GM20431 (cell line): ENCODE data around the gene TSC22D2.

Source experiments
- in situ Hi-C: fragments of 300-500 bp; cut with MseI, MboI; formaldehyde crosslinking; loops from one replicate; pipeline ENCODE4 v1.15.0; 2020; ENCODE audit warnings: low sequenced_read_pairs; ENCODE audit not compliant: unreplicated experiment

Gene TSC22D2

DNA sequence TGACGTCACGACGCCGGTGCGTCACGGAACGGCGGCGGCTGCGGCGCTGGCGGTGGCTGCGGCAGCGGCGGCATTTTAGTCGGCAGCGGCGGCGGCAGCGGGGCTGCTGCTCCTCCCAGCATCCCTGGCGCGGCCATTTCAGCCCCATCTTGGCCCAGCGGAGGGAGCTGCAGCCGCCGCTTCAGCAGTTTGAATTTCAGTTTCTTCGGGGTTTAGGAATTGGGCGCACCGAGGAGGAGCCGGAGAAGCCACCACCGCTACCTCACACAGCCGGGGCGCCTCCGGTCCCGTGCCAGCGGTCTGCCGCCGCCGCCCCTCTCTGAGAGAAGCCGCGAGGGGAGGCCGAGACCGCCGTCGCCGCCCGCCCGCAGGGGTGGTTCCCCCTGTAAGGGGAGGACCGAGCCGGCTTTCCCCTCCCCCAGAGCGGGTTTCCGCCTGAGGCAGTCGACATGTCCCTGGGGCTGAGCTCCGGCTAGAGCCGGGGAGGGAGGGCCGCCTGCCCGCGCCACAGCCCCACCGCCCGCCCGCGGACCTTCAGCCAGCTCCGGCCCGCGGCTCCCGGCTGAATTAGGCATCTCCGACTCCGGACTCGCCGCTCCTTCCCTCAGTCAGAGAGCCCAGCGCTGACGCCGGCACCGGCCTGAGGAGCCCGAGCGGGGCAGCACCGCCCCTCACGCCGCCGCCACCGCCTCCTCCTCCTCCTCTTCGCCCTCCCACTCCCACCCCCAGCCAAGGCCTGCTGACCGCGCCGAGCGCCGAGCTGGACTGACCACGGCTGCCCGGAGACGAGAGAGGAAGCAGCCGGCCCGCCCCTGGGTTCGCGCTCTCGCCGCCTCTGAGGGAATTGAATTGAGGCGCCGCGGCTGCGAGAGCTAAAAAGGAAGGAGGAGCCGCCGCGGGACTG is at the start of gene TSC22D2:
Gene TSC22D2, plus strand, starts transcription at position 78 of the 904 bp plus-strand sequence. CDS start 1,053 bp downstream, outside the sequence.
- in situ Hi-C loops = no loop called here

DNA sequence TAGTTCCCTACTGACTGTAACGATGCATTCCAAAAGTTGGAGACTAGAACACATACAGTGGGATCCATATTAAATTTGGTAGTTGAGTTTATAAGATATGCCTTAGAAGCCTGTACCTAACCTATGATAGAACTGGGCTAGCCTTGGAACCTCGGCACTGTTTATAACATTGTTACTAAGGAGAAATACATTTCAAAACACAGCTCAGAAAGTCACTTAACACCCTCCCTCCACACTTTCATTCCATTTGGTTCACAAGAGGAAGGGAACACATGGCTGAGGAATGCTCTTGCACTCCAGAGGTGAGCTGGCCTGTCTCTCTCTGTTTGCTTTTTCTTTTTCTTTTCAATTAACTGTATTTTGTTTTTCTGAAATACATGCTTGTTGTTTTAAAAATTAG is 48.7 kb upstream of the TSC22D2 start:
- in situ Hi-C loops = no loop called here

DNA sequence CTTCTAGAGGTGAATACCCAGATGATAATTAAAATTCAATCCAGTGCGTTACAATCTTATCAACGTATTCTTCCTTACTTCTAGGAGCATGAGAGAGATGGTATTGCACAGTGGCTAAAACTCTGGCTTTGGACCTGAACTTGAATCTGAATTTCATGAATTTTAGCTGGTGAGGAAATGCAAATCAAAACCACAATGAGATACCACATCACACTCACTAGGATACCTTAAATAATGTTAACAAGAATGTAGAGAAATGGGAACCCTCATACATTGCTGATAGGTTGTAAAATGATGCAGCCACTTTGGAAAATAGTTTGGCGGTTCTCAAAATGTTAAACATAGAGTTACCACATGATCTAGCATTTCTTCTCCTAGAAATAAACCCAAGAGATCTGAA is 47.1 kb upstream of the TSC22D2 start:
- in situ Hi-C loops = no loop called here

DNA sequence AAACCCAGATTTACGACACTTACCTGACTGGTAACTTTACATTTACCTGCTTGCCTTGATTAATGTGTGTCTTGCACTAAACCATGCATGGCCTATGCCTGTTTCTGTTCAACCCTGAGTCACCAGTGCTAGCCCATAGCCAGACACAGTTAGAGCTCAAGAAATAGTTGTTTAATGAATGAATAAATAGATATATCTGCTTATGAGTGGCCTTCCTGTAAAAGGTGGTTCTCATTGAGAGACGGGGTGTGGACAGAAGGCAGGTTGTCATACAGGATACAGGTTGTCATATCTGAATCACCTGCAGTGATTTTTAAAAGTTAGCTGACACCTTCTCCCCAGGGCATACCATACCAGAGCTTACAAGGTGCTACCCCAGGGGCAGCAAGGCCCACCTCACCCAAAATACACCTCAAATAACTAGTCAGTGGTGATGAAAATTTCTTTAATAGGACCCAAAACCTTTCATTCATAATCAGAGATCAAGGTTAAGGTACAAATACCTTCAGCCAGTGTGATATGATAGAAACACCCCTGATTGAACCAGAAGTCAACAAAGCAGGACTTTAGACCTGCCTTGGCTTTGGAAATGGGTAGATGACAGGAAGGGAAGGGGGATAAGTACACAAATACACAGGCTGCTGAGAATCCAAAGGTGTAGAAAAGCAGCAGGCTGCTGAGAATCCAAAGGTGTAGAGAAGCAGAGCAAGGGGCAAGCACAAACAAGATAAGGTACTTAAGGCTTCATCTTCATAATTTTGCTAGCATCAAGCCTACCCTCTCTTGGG is 45.4 kb upstream of the TSC22D2 start:
- in situ Hi-C loops = no loop called here

DNA sequence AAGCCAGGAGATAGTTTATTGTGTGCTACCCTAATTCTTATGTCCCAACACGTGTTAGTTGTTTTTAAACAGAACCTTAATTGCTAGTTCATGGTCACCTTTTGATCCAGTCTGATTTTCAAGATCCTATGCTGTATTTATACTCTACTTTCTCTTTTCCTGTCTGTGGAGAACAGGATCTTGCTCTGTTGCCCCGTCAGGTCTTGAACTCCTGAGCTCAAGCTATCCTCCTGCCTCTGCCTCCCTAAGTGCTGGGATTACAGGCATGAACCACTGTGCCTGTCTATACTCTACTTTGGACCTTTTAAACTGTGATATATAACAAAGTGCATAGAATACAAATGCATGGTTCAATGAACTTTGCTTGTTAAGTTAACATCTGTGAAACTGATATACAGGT is 44.7 kb upstream of the TSC22D2 start:
- in situ Hi-C loops = no loop called here

DNA sequence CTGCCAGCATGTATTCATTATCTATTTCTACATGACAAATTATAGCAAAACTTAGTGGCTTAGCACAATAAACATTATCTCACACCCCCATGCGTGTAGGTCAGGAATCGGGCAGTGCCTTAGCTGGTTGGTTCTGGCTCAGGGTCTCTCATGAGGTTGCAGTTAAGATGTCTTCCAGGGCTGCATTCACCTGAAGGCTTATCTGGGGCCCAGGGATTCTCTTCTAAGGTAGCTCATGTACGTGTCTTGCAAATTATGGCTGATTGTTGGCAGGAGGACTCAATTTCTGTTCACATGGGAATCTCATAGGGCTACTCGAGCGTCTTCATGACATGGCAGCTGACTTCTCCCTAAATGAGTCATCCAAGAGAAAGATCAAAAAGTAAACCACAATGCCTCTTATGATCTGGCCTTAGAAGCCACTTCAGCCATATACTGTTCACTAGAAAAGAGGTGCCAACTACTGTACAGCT is 42.9 kb upstream of the TSC22D2 start:
- in situ Hi-C loops = no loop called here

DNA sequence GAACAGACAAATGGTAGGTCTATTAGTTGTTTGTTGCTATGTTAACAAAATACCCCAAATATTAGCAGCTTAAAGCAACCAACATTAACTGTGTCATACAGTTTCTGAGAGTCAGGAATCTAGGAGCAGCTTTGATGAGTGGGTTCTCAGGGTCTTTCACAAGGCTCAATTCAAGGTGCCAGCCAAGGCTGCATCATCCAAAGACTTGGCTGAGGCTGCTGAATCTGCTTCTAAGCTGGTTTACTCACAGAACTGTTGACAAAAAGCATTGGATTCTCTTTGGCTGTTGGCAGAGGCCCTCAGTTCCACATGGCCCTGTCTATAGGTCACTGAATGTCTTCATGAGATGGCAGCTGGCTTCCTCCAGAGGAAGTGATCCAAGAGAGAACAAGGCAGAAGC is 40.3 kb upstream of the TSC22D2 start:
- in situ Hi-C loops = no loop called here

DNA sequence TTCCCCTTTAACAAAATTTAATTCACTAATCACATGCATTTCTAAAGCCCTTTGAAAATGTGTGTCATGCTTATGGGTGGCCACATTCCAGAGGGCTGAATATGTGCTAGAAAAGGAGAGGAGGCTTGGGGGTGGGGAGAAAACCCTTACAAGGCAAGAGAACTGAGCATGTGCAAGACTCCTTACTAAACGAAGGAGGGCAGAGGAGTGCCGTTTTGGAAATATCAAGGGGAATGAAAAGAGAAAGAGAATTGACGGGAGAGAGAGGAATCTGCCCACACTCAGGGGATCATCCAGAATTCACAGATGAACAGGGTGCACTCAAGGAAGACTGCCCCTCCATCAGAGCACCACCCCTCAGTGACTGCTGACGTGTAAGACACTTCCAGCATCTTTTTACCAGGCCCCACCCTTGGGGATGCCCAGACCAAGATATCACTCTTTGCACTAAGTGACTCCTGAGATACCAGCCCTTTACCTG is 37.9 kb upstream of the TSC22D2 start:
- in situ Hi-C loops = no loop called here

DNA sequence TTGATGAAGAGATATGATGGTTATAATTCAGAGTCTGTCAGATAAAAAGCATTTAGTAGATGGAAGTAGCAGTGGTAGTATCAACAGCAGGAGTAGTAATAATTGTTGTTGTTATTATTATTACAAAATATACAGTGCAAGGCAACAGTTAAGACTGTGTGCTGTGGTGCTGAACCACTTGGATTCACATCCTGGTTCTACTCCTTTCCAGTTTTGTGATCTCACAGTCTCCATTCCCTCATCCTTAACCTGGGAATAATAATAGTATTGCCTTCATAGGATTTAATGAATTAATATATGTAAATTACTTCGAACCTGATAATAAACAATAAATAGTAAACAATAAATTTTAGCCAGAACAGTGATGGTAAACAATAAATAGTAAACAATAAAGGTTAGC is 37.1 kb upstream of the TSC22D2 start:
- in situ Hi-C loops = no loop called here

DNA sequence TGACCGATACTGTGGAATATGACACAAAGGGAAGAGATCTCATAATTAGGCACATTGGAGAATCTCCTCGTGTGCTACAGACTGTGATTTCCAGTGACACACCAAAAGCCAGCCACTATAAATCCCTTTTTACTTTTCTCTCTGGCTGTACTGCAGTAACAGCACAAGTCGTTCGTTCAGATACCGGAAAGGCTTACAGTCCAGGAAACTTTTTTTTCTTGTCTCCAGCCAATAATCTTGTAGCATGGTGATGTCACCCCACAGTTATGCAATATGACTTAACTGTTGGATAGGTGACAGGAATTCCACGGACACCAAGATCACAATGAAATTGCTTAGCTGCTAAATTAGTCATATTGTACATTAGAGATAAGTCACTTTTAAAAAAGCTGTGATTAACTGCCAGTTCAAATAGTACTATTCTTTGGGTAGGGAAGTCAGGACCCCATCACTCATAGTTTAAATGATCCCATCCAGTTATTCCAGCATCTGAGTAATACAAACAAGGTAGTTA is 36.3 kb upstream of the TSC22D2 start:
- in situ Hi-C loops = no loop called here

DNA sequence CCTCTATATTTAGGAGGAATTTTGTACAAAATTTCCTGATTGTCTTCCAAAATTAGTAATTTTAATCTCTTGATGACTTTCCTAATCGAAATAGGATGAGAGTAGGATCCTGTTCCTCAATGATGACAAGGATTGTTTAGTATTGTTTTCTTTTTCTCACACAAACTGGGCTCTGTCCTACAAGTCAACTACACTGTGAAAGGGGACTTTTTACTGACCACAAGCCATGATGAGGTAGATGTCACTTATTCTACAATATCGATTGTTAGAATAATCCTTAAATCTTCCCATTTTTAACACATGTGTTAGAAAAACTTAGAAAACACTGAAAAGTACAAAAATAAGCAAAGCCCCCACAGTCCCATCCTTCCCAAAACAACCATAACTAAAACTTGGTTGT is 35.8 kb upstream of the TSC22D2 start:
- in situ Hi-C loops = no loop called here

DNA sequence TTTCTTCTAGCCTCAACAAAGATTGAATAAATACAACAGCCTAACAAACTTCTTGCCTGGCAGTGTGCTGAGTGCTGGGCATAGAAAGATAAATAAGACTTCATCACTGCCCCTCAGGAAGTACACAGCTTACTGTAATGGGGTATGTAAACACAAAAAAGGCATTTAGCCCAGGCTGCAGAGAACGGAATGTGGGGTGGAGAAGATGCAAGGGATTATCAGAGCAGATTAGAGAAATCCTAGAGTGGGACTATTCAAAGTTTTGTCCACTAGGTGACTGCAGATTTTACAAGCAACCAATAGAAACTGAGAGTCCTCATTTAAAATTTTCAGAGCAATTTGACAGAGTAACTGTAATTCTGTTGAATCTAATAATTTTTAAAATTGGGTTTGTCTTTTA is 35.4 kb upstream of the TSC22D2 start:
- in situ Hi-C loops = no loop called here

DNA sequence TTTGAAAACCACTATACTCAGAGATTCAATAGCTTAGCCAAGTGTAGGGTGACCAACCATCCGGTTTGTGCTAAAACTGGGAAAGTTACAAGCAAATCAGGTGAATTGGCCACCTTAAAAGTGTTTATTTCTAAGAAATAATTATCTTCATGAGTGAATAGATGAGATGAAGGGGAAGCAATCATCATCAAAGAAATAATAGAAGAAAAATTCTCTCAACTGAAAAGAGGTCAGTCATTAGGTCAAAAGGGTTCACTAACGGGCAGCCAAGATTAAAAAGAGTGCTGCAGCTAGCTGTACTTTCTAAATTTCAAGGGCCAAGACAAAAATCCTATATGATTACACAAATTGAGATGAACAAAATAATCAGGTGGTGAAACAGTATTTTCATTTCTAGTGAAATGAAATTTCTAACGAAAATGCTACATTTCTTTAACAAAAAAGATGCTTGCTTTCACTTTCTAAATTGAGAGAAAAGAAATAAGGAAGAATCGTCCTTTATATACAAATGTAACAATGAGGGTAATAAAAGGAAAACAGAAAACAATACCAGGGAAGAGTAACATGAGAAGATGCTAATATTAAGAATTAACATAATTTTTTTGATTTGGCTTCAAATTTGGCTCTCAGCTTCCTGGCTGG is 34.7 kb upstream of the TSC22D2 start:
- in situ Hi-C loops = no loop called here

DNA sequence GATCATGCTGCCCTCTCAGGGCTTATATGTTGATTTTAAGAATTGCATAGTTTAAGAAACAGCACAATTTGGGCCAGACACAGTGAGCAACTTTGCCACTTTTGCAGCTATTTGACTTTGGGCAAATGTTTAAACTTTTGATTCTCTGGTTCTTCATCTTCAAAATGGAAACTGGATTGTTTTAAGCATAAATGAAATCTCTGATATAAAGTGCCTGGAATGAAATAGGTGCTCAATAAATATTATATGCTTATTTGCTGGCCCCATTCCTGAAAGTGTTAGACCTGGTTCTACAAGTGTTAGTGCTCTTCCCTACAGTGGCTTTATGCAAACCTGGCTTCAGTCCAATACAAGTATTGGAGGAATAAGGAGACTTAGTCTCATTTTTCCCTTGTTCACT is 33.1 kb upstream of the TSC22D2 start:
- in situ Hi-C loops = no loop called here

DNA sequence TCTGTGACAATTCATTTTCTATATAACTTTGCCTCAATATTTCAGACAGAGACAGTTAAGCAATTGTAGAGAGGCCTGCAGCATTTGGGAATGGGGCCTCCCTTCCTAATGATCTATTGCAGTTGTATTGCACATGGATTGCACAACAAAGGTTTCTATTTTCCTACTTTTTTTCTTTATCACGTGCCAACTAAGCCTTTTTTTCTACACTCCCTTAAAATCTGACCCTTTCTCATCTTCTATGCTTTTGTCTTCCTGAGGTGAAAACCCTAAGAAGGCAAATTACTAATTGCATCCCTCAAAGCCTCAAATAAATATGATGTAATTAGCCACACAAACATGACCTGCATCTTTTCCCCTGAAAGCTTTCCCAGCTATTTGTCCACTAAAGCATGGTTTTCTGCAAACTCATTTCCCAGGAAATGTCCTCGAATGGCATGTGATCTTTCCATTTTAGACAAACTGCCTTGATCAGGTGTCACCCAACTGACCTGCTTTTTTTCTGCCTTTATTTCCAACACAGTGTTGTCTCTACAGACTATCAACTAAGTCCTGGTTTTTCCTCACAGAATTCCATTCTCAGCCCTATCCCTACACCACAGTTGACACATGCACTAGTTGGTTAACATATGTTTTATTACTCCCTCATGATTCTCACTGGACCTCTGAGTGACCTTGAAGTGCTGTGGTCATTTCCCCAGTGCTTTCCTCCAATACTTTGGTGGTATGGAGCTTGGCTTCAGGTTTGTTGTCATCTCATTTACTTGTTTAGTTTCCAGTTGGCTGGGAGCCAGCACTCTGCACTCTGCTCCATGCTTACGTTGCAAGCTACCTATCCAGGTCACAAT is 31.9 kb upstream of the TSC22D2 start:
- in situ Hi-C loops = no loop called here

DNA sequence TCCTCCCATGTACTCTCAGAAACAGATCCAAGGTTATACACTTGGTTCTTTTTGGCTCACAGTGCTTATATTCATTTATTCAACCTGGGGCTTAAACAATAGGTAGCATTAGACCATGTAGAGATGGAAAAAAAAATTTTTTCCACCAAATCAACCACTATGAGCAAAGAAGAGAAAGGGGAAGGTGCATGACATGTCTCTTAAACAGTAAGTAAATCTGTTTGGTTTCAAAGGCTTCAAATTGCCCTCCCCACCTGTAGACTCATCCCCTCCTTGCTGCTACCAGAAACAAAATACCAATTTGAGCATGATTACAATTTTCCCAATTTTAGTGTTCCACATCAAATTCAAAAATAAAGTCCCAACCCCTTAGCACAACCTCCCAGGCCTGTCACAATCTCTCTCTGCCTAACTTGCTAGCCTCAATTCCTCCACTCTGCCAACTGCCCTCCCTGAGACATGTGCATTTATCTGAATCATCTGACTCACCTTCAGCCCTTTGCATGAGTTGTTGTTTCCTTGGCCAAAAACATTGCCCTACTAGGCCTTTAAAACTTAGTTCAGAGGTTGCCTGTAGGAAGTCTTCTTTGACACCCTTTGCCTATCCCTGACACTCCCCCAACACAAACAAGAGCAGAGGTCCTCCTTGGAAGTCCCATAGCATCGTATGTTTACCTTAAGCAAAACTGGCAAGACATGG is 30.3 kb upstream of the TSC22D2 start:
- in situ Hi-C loops = no loop called here

DNA sequence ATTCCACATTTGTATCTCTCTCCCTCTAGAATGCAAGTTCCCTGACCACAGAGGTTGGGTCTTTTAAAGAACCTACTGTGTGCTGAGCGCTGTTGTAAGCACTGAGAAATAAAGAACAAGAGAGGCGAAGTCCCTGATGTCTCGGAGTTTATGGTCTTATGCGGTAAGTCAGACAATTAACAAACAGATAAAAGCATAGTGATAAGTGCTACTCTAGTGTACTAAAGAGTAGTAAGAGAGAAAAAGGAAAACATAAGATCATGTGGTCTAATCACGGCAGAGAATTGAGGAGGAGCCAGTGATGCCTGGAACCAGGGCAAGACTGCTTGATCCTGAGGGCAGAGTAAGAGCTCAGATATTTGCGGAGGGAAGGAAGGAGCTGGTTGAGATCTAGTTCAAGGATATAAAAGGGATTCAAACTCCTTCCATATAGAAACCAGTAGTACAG is 29.8 kb upstream of the TSC22D2 start:
- in situ Hi-C loops = no loop called here

DNA sequence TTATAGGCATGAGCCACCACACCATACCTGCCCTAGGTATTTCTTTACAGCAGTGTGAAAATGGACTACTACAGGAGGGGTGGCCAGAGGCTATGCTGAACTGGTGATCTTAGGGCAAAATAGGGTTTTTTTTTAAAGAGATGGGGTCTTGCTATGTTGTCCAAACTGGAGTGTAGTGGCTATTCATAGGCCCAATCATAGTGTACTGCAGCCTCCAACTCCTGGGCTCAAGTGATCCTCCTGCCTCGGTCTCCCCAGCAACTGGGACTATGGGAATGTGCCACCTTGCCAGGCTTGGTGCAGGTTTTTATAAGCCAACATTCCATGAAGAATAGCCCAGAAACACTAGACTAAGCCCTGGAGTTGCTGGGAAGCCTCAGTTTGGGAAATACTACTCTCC is 28.6 kb upstream of the TSC22D2 start:
- in situ Hi-C loops = no loop called here
